Glutamatergic neuron (in vitro differentiated cells): ENCODE measurements around the gene TOMM22. TPM values are rescaled to one million over a fixed set of nuclear protein-coding genes. Genes with fewer than 3 reads are reported as not detected.

Experiments used
- DNase-seq: peaks from one replicate; pipeline ENCODE4 v3.0.0; 2022
- H3K27ac Mint-ChIP-seq: one replicate; pipeline ENCODE4 v1.8.0; 2020; ENCODE audit warnings: mild to moderate bottlenecking, mixed read lengths, inconsistent platforms; ENCODE audit not compliant: unreplicated experiment
- H3K27me3 Mint-ChIP-seq: one replicate; pipeline ENCODE4 v1.8.0; 2020; ENCODE audit warnings: mild to moderate bottlenecking, moderate library complexity, mixed read lengths, inconsistent platforms; ENCODE audit not compliant: unreplicated experiment
- H3K36me3 Mint-ChIP-seq: one replicate; pipeline ENCODE4 v1.8.0; 2020; ENCODE audit warnings: mild to moderate bottlenecking, mixed read lengths, inconsistent platforms; ENCODE audit not compliant: unreplicated experiment
- H3K4me1 Mint-ChIP-seq: one replicate; pipeline ENCODE4 v1.8.0; 2020; ENCODE audit warnings: mild to moderate bottlenecking, low read depth, mixed read lengths, inconsistent platforms; ENCODE audit not compliant: unreplicated experiment
- H3K4me3 Mint-ChIP-seq: one replicate; pipeline ENCODE4 v1.8.0; 2020; ENCODE audit warnings: mild to moderate bottlenecking, mixed read lengths, inconsistent platforms; ENCODE audit not compliant: unreplicated experiment
- H3K9me3 Mint-ChIP-seq: one replicate; pipeline ENCODE4 v1.8.0; 2020; ENCODE audit warnings: mild to moderate bottlenecking, moderate library complexity, mixed read lengths, inconsistent platforms; ENCODE audit not compliant: unreplicated experiment
- CTCF ChIP-seq: fragments of 200-600 bp; sonication (generic); IDR thresholded peaks from one replicate; pipeline ENCODE4 v1.5.0; 2021; ENCODE audit not compliant: partially characterized antibody, unreplicated experiment
- total RNA-seq: library from RNA; stranded (reverse); fragmentation: NEBNext Ultra II Directional; extraction: Animal tissue kit (Norgen Biotek cat#: 25700); gene quantifications from one replicate; pipeline ENCODE4 v1.2.1, GENCODE V29; 2021; ENCODE audit not compliant: unreplicated experiment

The TOMM22 gene
- total RNA-seq, 1 donor from 2014 or later = 61.0 TPM

GRCh38 chr22:38684895-38685294, 3.1 kb downstream of the TOMM22 start:
- Mint-ChIP-seq H3K4me3 (no peak overlapping the region), H3K27ac (no peak overlapping the region), H3K36me3 (peaks cover 7% of the 10 kb centered on the region), H3K27me3 (peaks cover 2% of the 10 kb centered on the region), H3K9me3 (peaks cover 9% of the 10 kb centered on the region), H3K4me1 (peaks cover 8% of the 10 kb centered on the region)
- no peak for DNase-seq
- TF ChIP-seq CTCF = no peak

GRCh38 chr22:38685761-38686160, 4.0 kb downstream of the TOMM22 start:
- Mint-ChIP-seq H3K36me3 (peaks cover 7% of the 10 kb centered on the region), H3K27ac (no peak overlapping the region), H3K27me3 (peaks cover 2% of the 10 kb centered on the region), H3K4me1 (peaks cover 8% of the 10 kb centered on the region), H3K4me3 (no peak overlapping the region), H3K9me3 (peaks cover 9% of the 10 kb centered on the region)
- no peak for TF ChIP-seq CTCF
- no peak for DNase-seq

- no peaks in the 10 kb centered on the region for H3K4me1 Mint-ChIP-seq
- no peak for DNase-seq
- H3K36me3 Mint-ChIP-seq = peaks cover 7% of the 10 kb centered on the region
- TF ChIP-seq CTCF = no peak
- no peaks in the 10 kb centered on the region for H3K9me3 Mint-ChIP-seq
- H3K4me3 Mint-ChIP-seq = no peak overlapping the region
- H3K27ac Mint-ChIP-seq = no peak overlapping the region
- H3K27me3 Mint-ChIP-seq = peaks cover 2% of the 10 kb centered on the region
These were observed 7.9 kb downstream of the TOMM22 start for GRCh38 chr22:38689651-38690050.

GRCh38 chr22:38694049-38694448, 12.3 kb downstream of the TOMM22 start:
- H3K9me3 Mint-ChIP-seq = no peaks in the 10 kb centered on the region
- peaks cover 2% of the 10 kb centered on the region for H3K27me3 Mint-ChIP-seq
- no peak overlapping the region for H3K4me3 Mint-ChIP-seq
- TF ChIP-seq CTCF = no peak
- H3K36me3 Mint-ChIP-seq = peaks cover 7% of the 10 kb centered on the region
- peaks cover 22% of the 10 kb centered on the region for H3K4me1 Mint-ChIP-seq
- DNase-seq = no peak
- no peak overlapping the region for H3K27ac Mint-ChIP-seq

GRCh38 chr22:38694940-38695339, 13.2 kb downstream of the TOMM22 start:
- Mint-ChIP-seq H3K27ac (no peak overlapping the region), H3K4me1 (peaks cover 22% of the 10 kb centered on the region), H3K9me3 (peaks cover 6% of the 10 kb centered on the region), H3K4me3 (no peak overlapping the region), H3K27me3 (peaks cover 2% of the 10 kb centered on the region), H3K36me3 (peaks cover 7% of the 10 kb centered on the region)
- DNase-seq = no peak
- TF ChIP-seq CTCF = no peak
